HepG2 (cell line): ENCODE results near the gene MDP1. TPM values are rescaled to one million over a fixed set of nuclear protein-coding genes. Genes with fewer than 3 reads are reported as not detected.

Experiments
- DNMT1 ChIP-seq: sonication (generic); formaldehyde crosslinking; IDR thresholded peaks from 2 replicates; pipeline ENCODE4 v1.5.1; 2020; ENCODE audit warnings: mild to moderate bottlenecking, missing genetic modification reagents
- HBP1 ChIP-seq: IDR thresholded peaks from 2 replicates; pipeline ENCODE4 v1.6.1; 2016; ENCODE audit warnings: low read depth, control low read depth
- HIVEP1 ChIP-seq: sonication (generic); formaldehyde crosslinking; IDR thresholded peaks from 2 replicates; pipeline ENCODE4 v1.4.0; 2020; ENCODE audit warnings: mild to moderate bottlenecking, missing genetic modification reagents
- HNRNPLL ChIP-seq: fragments of 200-400 bp; formaldehyde crosslinking; IDR thresholded peaks from 2 replicates; pipeline ENCODE4 v1.6.1; 2017; ENCODE audit warnings: mild to moderate bottlenecking, low read depth, low read length; ENCODE audit not compliant: poor library complexity, severe bottlenecking
- PCBP1 ChIP-seq: fragments of 200-400 bp; formaldehyde crosslinking; IDR thresholded peaks from 2 replicates; pipeline ENCODE4 v1.6.1; 2017; ENCODE audit warnings: mild to moderate bottlenecking, low read depth, low read length, borderline replicate concordance
- SAFB2 ChIP-seq: sonication (generic); formaldehyde crosslinking; IDR thresholded peaks from 2 replicates; pipeline ENCODE4 v1.5.1; 2020; ENCODE audit warnings: missing genetic modification reagents, low read depth, mild to moderate bottlenecking, borderline replicate concordance
- SIN3A ChIP-seq: IDR thresholded peaks from 2 replicates; pipeline ENCODE4 v1.6.1; 2011; ENCODE audit warnings: low read depth, mild to moderate bottlenecking, control low read depth, low read length, borderline replicate concordance
- SNAPC4 ChIP-seq: sonication (generic); formaldehyde crosslinking; IDR thresholded peaks from 2 replicates; pipeline ENCODE4 v1.4.0; 2020; ENCODE audit warnings: mild to moderate bottlenecking, missing genetic modification reagents
- XRCC5 ChIP-seq: fragments of 200-400 bp; formaldehyde crosslinking; optimal IDR thresholded peaks from 2 replicates; pipeline ENCODE3; 2017; ENCODE audit warnings: mild to moderate bottlenecking, low read length
- ZSCAN25 ChIP-seq: sonication (generic); formaldehyde crosslinking; IDR thresholded peaks from 2 replicates; pipeline ENCODE4 v1.8.0; 2022; ENCODE audit warnings: mild to moderate bottlenecking, missing genetic modification reagents
- polyA plus RNA-seq, 8 experiments: library from polyadenylated mRNA; depleted of rRNA in 3 of 8; stranded (reverse) in 7 of 8; unstranded in 1 of 8; fragments of >200 nt; fragmentation: Illumina TruSeq in 4 of 8; extraction: Trizol in 4 of 8; gene quantifications; 2 replicates each; pipeline versions ENCODE4 v1.2.1 to v1.2.3, GENCODE V29; 2011 to 2016; ENCODE audit warnings: low read depth in 4 of 8, missing spikeins in 1 of 8, mixed read lengths in 1 of 8; ENCODE audit not compliant: insufficient read depth in 1 of 8
- total RNA-seq, 5 experiments: library from RNA; depleted of rRNA; stranded (reverse); fragments of >200 nt; fragmentation: Illumina TruSeq; extraction: Trizol; gene quantifications; 2 replicates each; pipeline ENCODE4 v1.2.3, GENCODE V29; 2016; ENCODE audit warnings: low read depth in 1 of 5
- TF ChIP-seq, protein P1 (sequence below): fragments of 450-650 bp; IDR thresholded peaks from 2 replicates; pipeline ENCODE4 v1.6.1; 2016
- TF ChIP-seq, protein P2 (sequence below): sonication (generic); formaldehyde crosslinking; IDR thresholded peaks from 2 replicates; pipeline ENCODE4 v1.4.0; 2020; ENCODE audit warnings: missing genetic modification reagents

The MDP1 gene
- total and polyA plus RNA-seq, 2 of the 13 experiments (the other 11 are each of a cell fraction or from before 2014, with no cell fraction given), result 44.1 to 48.7 TPM

DNA sequence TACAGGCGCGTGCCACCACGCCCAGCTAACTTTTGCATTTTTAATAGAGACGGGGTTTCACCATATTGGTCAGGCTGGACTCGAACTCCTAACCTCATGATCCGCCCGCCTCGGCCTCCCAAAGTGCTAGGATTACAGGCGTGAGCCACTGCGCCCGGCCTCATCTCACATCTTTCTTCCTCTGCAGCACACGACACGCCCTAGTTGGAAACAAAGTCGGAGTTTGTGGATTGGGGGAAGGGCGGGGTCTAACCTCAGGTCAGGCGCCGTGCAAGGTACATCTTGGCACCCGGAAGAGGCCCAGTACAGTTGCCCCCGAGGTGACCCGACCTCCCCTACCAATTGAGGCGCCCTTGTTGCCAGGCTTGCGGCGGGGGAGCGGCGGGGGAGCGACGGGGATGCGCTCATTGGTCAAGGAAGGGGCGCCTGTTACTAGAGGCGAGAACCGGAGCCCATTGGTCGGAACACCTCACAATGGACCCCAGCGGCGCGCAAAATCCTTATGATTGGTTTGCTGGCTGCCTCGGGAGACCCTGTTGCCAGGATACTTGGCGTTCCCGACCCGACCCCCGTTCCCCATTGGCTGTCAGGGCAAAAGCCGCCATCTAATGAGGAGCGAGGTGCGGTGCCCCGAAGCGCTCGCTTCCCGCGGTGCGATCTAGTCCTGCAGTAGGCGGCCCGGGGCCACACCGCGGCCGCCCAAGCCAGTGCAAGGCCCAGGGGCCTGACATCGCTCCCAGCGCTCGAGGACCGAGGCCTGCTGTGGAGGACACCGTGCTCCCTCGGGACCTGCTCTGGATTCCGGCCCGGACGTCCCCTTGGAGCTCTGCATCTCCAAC, 44.2 kb downstream of the MDP1 start, which contains the start of gene REC8 (continued):
- TF ChIP-seq, protein P1, sequence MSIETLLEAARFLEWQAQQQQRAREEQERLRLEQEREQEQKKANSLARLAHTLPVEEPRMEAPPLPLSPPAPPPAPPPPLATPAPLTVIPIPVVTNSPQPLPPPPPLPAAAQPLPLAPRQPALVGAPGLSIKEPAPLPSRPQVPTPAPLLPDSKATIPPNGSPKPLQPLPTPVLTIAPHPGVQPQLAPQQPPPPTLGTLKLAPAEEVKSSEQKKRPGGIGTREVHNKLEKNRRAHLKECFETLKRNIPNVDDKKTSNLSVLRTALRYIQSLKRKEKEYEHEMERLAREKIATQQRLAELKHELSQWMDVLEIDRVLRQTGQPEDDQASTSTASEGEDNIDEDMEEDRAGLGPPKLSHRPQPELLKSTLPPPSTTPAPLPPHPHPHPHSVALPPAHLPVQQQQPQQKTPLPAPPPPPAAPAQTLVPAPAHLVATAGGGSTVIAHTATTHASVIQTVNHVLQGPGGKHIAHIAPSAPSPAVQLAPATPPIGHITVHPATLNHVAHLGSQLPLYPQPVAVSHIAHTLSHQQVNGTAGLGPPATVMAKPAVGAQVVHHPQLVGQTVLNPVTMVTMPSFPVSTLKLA, result no peak
- TF ChIP-seq PCBP1, result peak; percentile 48; the same call in 1 of the 2 replicates
- no peak for TF ChIP-seq SNAPC4 (CRISPR knock-in tag)
- no peak for TF ChIP-seq HBP1
- TF ChIP-seq, protein P2, sequence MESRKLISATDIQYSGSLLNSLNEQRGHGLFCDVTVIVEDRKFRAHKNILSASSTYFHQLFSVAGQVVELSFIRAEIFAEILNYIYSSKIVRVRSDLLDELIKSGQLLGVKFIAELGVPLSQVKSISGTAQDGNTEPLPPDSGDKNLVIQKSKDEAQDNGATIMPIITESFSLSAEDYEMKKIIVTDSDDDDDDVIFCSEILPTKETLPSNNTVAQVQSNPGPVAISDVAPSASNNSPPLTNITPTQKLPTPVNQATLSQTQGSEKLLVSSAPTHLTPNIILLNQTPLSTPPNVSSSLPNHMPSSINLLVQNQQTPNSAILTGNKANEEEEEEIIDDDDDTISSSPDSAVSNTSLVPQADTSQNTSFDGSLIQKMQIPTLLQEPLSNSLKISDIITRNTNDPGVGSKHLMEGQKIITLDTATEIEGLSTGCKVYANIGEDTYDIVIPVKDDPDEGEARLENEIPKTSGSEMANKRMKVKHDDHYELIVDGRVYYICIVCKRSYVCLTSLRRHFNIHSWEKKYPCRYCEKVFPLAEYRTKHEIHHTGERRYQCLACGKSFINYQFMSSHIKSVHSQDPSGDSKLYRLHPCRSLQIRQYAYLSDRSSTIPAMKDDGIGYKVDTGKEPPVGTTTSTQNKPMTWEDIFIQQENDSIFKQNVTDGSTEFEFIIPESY (CRISPR knock-in tag), result peak; percentile 2; the same call in 1 of the 2 replicates
- TF ChIP-seq ZSCAN25 (CRISPR knock-in tag), result no peak
- TF ChIP-seq HNRNPLL, result peak; percentile 37
- no peak for TF ChIP-seq SIN3A
- TF ChIP-seq HIVEP1, result peak; percentile 44; the same call in 1 of the 2 replicates
- TF ChIP-seq XRCC5, result no peak
- TF ChIP-seq DNMT1 (CRISPR knock-in tag), result 0 out of 2 replicates have a peak, but pooled peaks have one; percentile 24
- no peak for TF ChIP-seq SAFB2 (CRISPR knock-in tag)
